H9 (cell line): Measurements from ENCODE around the gene ZNF608. TPM values are rescaled to one million over a fixed set of nuclear protein-coding genes. Genes with fewer than 3 reads are reported as not detected.

ENCODE experiments used
- DNase-seq: peaks from one replicate; pipeline ENCODE4 v3.0.0-alpha.2; 2017
- H2AFZ ChIP-seq: one replicate; pipeline ENCODE4 v1.6.1; 2013; ENCODE audit warnings: mild to moderate bottlenecking, low read length, control low read depth, moderate library complexity
- H2AK5ac ChIP-seq: 2 replicates; pipeline ENCODE4 v1.6.1; 2013; ENCODE audit warnings: low read length, control low read depth, mixed read lengths; ENCODE audit not compliant: insufficient read length
- H2BK120ac ChIP-seq: one replicate; pipeline ENCODE4 v1.6.1; 2013; ENCODE audit warnings: low read depth, mild to moderate bottlenecking, low read length, control low read depth, inconsistent platforms; ENCODE audit not compliant: poor library complexity, severe bottlenecking
- H2BK12ac ChIP-seq: 2 replicates; pipeline ENCODE4 v1.6.1; 2013; ENCODE audit warnings: low read length, control low read depth, mixed read lengths, low read depth; ENCODE audit not compliant: insufficient read length
- H2BK15ac ChIP-seq: 2 replicates; pipeline ENCODE4 v1.6.1; 2013; ENCODE audit warnings: low read depth, low read length, control low read depth
- H2BK20ac ChIP-seq: one replicate; pipeline ENCODE4 v1.6.1; 2013; ENCODE audit warnings: low read depth, mild to moderate bottlenecking, low read length, control low read depth, inconsistent platforms; ENCODE audit not compliant: poor library complexity, severe bottlenecking
- H2BK5ac ChIP-seq: 2 replicates; pipeline ENCODE4 v1.6.1; 2013; ENCODE audit warnings: low read length, control low read depth, mixed read lengths; ENCODE audit not compliant: insufficient read length
- H3K14ac ChIP-seq: 2 replicates; pipeline ENCODE4 v1.6.1; 2013; ENCODE audit warnings: low read length, control low read depth; ENCODE audit not compliant: insufficient read depth
- H3K18ac ChIP-seq: 2 replicates; pipeline ENCODE4 v1.6.1; 2013; ENCODE audit warnings: low read depth, mild to moderate bottlenecking, mixed read lengths, low read length, control low read depth; ENCODE audit not compliant: insufficient read length
- H3K23ac ChIP-seq: 2 replicates; pipeline ENCODE4 v1.6.1; 2013; ENCODE audit warnings: low read length, control low read depth, mixed read lengths, low read depth; ENCODE audit not compliant: insufficient read length
- H3K23me2 ChIP-seq: 2 replicates; pipeline ENCODE4 v1.6.1; 2013; ENCODE audit warnings: low read depth, mild to moderate bottlenecking, mixed read lengths, low read length, control low read depth; ENCODE audit not compliant: insufficient read length, poor library complexity, severe bottlenecking
- H3K27ac ChIP-seq: 2 replicates; pipeline ENCODE4 v1.5.1; 2013; ENCODE audit warnings: low read length, control low read depth, mixed read lengths, low read depth; ENCODE audit not compliant: insufficient read length
- H3K27me3 ChIP-seq: 2 replicates; pipeline ENCODE4 v1.6.1; 2013; ENCODE audit warnings: low read length, control low read depth, inconsistent platforms; ENCODE audit not compliant: insufficient read depth
- H3K4ac ChIP-seq: 2 replicates; pipeline ENCODE4 v1.6.1; 2013; ENCODE audit warnings: low read depth, mild to moderate bottlenecking, control low read depth, inconsistent platforms, low read length, moderate library complexity
- H3K4me1 ChIP-seq: 2 replicates; pipeline ENCODE4 v1.6.1; 2013; ENCODE audit warnings: low read length, control low read depth, inconsistent platforms; ENCODE audit not compliant: insufficient read depth
- H3K4me2 ChIP-seq: 2 replicates; pipeline ENCODE4 v1.6.1; 2013; ENCODE audit warnings: low read length, control low read depth, mixed read lengths; ENCODE audit not compliant: insufficient read length, insufficient read depth
- H3K56ac ChIP-seq: 2 replicates; pipeline ENCODE4 v1.6.1; 2013; ENCODE audit warnings: low read depth, mild to moderate bottlenecking, mixed read lengths, low read length, control low read depth; ENCODE audit not compliant: insufficient read length
- H3K79me1 ChIP-seq: 2 replicates; pipeline ENCODE4 v1.6.1; 2013; ENCODE audit warnings: low read depth, mild to moderate bottlenecking, moderate library complexity, low read length, control low read depth, inconsistent platforms; ENCODE audit not compliant: insufficient read depth, poor library complexity, severe bottlenecking
- H3K79me2 ChIP-seq: 2 replicates; pipeline ENCODE4 v1.6.1; 2013; ENCODE audit warnings: low read length, control low read depth, inconsistent platforms; ENCODE audit not compliant: insufficient read depth
- H3K9ac ChIP-seq: 2 replicates; pipeline ENCODE4 v1.6.1; 2013; ENCODE audit warnings: low read length, control low read depth, mixed read lengths; ENCODE audit not compliant: insufficient read length; ENCODE audit errors: extremely low read depth
- H3K9me3 ChIP-seq: one replicate; pipeline ENCODE4 v1.6.1; 2013; ENCODE audit warnings: low read depth, low read length, inconsistent platforms; ENCODE audit not compliant: control insufficient read depth
- H3T11ph ChIP-seq: one replicate; pipeline ENCODE4 v1.6.1; 2013; ENCODE audit warnings: mild to moderate bottlenecking, low read length, control low read depth, inconsistent platforms
- H4K20me1 ChIP-seq: one replicate; pipeline ENCODE4 v1.6.1; 2013; ENCODE audit not compliant: control insufficient read depth, insufficient read length, insufficient read depth
- H4K5ac ChIP-seq: 2 replicates; pipeline ENCODE4 v1.6.1; 2013; ENCODE audit warnings: low read depth, mild to moderate bottlenecking, mixed read lengths, low read length, control low read depth; ENCODE audit not compliant: insufficient read length
- H4K8ac ChIP-seq: replicated peaks from 2 replicates; pipeline ENCODE4 v1.6.1; 2013; ENCODE audit warnings: low read length, control low read depth, mixed read lengths, low read depth; ENCODE audit not compliant: insufficient read length
- H4K91ac ChIP-seq: 2 replicates; pipeline ENCODE4 v1.6.1; 2013; ENCODE audit warnings: low read depth, mild to moderate bottlenecking, moderate library complexity, mixed read lengths, low read length, control low read depth; ENCODE audit not compliant: insufficient read length
- H3K27ac Mint-ChIP-seq, 3 experiments: 2 replicates in 2 of 3; 3 replicates in 1 of 3; pipeline ENCODE4 v1.8.0; 2020 to 2021; ENCODE audit warnings: mixed read lengths in 3 of 3, mild to moderate bottlenecking in 1 of 3, moderate library complexity in 1 of 3
- H3K27me3 Mint-ChIP-seq: 2 replicates; pipeline ENCODE4 v1.8.0; 2021; ENCODE audit warnings: low read depth, mild to moderate bottlenecking, moderate library complexity, mixed read lengths
- H3K36me3 Mint-ChIP-seq, 3 experiments: 2 replicates in 2 of 3; 3 replicates in 1 of 3; pipeline ENCODE4 v1.8.0; 2020 to 2021; ENCODE audit warnings: low read depth in 3 of 3, mixed read lengths in 3 of 3; ENCODE audit not compliant: insufficient read depth in 1 of 3
- H3K4me1 Mint-ChIP-seq, 2 experiments: 2 replicates each; pipeline ENCODE4 v1.8.0; 2020; ENCODE audit warnings: mixed read lengths in 2 of 2
- H3K4me3 Mint-ChIP-seq, 2 experiments: 2 replicates in 1 of 2; 3 replicates in 1 of 2; pipeline ENCODE4 v1.8.0; 2020 to 2021; ENCODE audit warnings: mild to moderate bottlenecking in 2 of 2, mixed read lengths in 2 of 2, moderate library complexity in 1 of 2
- H3K9me3 Mint-ChIP-seq, 2 experiments: 2 replicates in 1 of 2; 3 replicates in 1 of 2; pipeline ENCODE4 v1.8.0; 2020; ENCODE audit warnings: mild to moderate bottlenecking in 2 of 2, mixed read lengths in 2 of 2, moderate library complexity in 1 of 2
- total RNA-seq: library from RNA; stranded (reverse); gene quantifications from 2 replicates; pipeline ENCODE4 v1.2.1, GENCODE V29; 2021
- TF ChIP-seq, protein P1 (sequence below): fragments of 200-600 bp; sonication (generic); conservative IDR thresholded peaks from 3 replicates; pipeline ENCODE4 v1.8.0; 2021; ENCODE audit warnings: antibody characterized with exemption, mild to moderate bottlenecking

Gene ZNF608
- total RNA-seq, 1 experiment from 2014 or later = 67.0 TPM

DNA sequence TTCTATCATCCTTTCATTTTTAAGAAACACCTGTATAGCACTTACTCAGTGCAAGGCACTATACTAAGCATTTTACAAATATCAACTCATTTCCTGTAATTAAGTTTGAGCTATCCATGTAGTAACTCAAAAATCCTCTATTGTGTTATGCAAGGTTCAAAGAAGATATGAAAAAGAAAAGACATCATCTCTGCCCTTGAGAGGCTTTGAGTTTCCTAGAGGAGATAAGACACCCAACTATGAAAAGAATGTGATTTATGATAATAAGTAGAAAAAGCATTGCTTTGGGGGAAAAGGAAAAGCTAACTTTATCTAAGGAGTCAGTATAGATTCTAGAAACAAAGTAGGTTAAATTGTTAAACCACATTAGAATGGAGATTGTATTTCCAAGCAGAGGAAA lies 14.2 kb upstream of the ZNF608 start:
- Histone ChIP-seq H4K20me1 (no peaks in the 10 kb centered on the region), H3K4me1 (no peaks in the 10 kb centered on the region), H2BK20ac (no peak overlapping the region), H3K56ac (no peak overlapping the region), H2AFZ (no peak overlapping the region), H3K9me3 (no peaks in the 10 kb centered on the region), H3K4me2 (no peak overlapping the region), H3K4ac (no peak overlapping the region), H2BK5ac (no peak overlapping the region), H4K91ac (no peak overlapping the region), H3T11ph (no peak overlapping the region), H3K79me2 (no peaks in the 10 kb centered on the region), H3K27me3 (no peaks in the 10 kb centered on the region), H3K27ac (no peak overlapping the region), H3K18ac (no peak overlapping the region), H2AK5ac (no peak overlapping the region), H4K5ac (no peak overlapping the region), H2BK12ac (no peak overlapping the region), H3K23me2 (no peaks in the 10 kb centered on the region), H4K8ac (no peak overlapping the region), H3K14ac (no peak overlapping the region), H3K23ac (no peak overlapping the region), H3K9ac (no peak overlapping the region), H2BK15ac (no peak overlapping the region), H2BK120ac (no peak overlapping the region), H3K79me1 (no peaks in the 10 kb centered on the region)
- Mint-ChIP-seq H3K9me3 (peaks cover 0 to 3% of the 10 kb centered on the region in 2 experiments; a peak in 1 of 5 replicates), H3K36me3 (no peaks in the 10 kb centered on the region), H3K4me1 (peaks cover 10 to 11% of the 10 kb centered on the region in 2 experiments), H3K4me3 (no peak overlapping the region), H3K27ac (no peak overlapping the region), H3K27me3 (no peaks in the 10 kb centered on the region)
- no peak for DNase-seq
- TF ChIP-seq, protein P1, sequence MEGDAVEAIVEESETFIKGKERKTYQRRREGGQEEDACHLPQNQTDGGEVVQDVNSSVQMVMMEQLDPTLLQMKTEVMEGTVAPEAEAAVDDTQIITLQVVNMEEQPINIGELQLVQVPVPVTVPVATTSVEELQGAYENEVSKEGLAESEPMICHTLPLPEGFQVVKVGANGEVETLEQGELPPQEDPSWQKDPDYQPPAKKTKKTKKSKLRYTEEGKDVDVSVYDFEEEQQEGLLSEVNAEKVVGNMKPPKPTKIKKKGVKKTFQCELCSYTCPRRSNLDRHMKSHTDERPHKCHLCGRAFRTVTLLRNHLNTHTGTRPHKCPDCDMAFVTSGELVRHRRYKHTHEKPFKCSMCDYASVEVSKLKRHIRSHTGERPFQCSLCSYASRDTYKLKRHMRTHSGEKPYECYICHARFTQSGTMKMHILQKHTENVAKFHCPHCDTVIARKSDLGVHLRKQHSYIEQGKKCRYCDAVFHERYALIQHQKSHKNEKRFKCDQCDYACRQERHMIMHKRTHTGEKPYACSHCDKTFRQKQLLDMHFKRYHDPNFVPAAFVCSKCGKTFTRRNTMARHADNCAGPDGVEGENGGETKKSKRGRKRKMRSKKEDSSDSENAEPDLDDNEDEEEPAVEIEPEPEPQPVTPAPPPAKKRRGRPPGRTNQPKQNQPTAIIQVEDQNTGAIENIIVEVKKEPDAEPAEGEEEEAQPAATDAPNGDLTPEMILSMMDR = no peak
